Heart left ventricle (tissue), 16 donors: ENCODE measurements around the gene ETF1. TPM values are rescaled to one million over a fixed set of nuclear protein-coding genes. Genes with fewer than 3 reads are reported as not detected.

ENCODE experiments used
- ATAC-seq, 4 donors: fragments of 200-7000 bp; cut with Tn5 transposase; one replicate each; pipeline ENCODE4 v1.9.1; 2020 to 2022; ENCODE audit warnings: moderate library complexity in 4 of 4, mild to moderate bottlenecking in 3 of 4, moderate number of reproducible peaks in 1 of 4
- DNase-seq, 5 donors: peaks; one replicate each; pipeline ENCODE4 v3.0.0-alpha.2; 2020
- H3K27ac ChIP-seq, 12 donors: fragments of 200-600 bp; sonication (generic) in 4 of 12; one replicate each; pipeline versions ENCODE4 v1.5.0 to v1.8.0; 2016 to 2022; ENCODE audit warnings: mild to moderate bottlenecking in 2 of 12
- H3K27me3 ChIP-seq, 9 donors: fragments of 200-600 bp; sonication (generic) in 2 of 9; one replicate each; pipeline versions ENCODE4 v1.5.1 to v1.8.0; 2016 to 2022; ENCODE audit warnings: mild to moderate bottlenecking in 3 of 9
- H3K36me3 ChIP-seq, 9 donors: fragments of 200-600 bp; sonication (generic) in 2 of 9; one replicate each; pipeline versions ENCODE4 v1.5.0 to v1.8.0; 2018 to 2022; ENCODE audit warnings: mild to moderate bottlenecking in 2 of 9
- H3K4me1 ChIP-seq, 12 donors: fragments of 200-600 bp; sonication (generic) in 4 of 12; one replicate each; pipeline versions ENCODE4 v1.5.0 to v1.8.0; 2016 to 2022; ENCODE audit warnings: mild to moderate bottlenecking in 3 of 12
- H3K4me3 ChIP-seq, 12 donors: fragments of 200-600 bp; sonication (generic) in 4 of 12; one replicate each; pipeline versions ENCODE4 v1.5.0 to v1.8.0; 2017 to 2022; ENCODE audit warnings: mild to moderate bottlenecking in 9 of 12, moderate library complexity in 4 of 12
- H3K9me3 ChIP-seq, 12 donors: fragments of 200-600 bp; sonication (generic) in 4 of 12; one replicate each; pipeline versions ENCODE4 v1.5.0 to v1.8.0; 2016 to 2022; ENCODE audit warnings: mild to moderate bottlenecking in 1 of 12
- POLR2A ChIP-seq, 2 donors: fragments of 450-650 bp; IDR thresholded peaks; one replicate each; pipeline ENCODE4 v1.6.1; 2017; ENCODE audit warnings: antibody characterized with exemption in 2 of 2, mild to moderate bottlenecking in 2 of 2, moderate library complexity in 2 of 2
- WGBS, 4 donors: extraction: QIAGEN DNeasy Blood & Tissue Kit in 2 of 4; methylation state at CpG; one replicate each; pipeline versions ENCODE4 v1.1.5 to v1.1.7; 2013 to 2018; 5-methylcytosine and 5-hydroxymethylcytosine counted together
- intact Hi-C, 10 donors: fragments of 100-400 bp; cut with DNase I; formaldehyde crosslinking; loops; one replicate each; pipeline versions ENCODE4 v1.11.1 to v1.14.2; 2022
- polyA plus RNA-seq, 2 donors: library from polyadenylated mRNA; stranded (reverse); fragments of 200-250 nt; gene quantifications; one replicate each; pipeline ENCODE4 v1.2.3, GENCODE V29; 2013
- total RNA-seq, 9 donors: library from RNA; depleted of rRNA in 2 of 9; stranded (reverse); fragments of >200 nt in 2 of 9; fragmentation: NEBNext Ultra II Directional in 3 of 9; extraction: Animal tissue kit (Norgen Biotek cat#: 25700) in 3 of 9; gene quantifications; one replicate each; pipeline versions ENCODE4 v1.1.0 to v1.2.4, GENCODE V29; 2016 to 2023
- TF ChIP-seq, protein P1 (sequence below), 12 donors: fragments of 200-600 bp; sonication (generic) in 4 of 12; IDR thresholded peaks; one replicate each; pipeline versions ENCODE4 v1.5.0 to v1.8.0; 2018 to 2022; ENCODE audit warnings: antibody characterized with exemption in 12 of 12, mild to moderate bottlenecking in 5 of 12
- donor health status: ischemic (EF 13 %, LVEDD 7.1; RV severe dilation, severe dysfunction).
- donor health status: healthy with polysubstance abuse.
- donor health status: DM: no; HTN: yes; CAD: no.
- donor health status: DM: no; HTN: no; CAD: no.
- donor health status: ischemic (EF 25% LVEDD 6.9; RV normal size, moderate dysfunction).
- donor health status: ischemic (EF 25% LVEDD 5.7; RV mildly dilated, moderate dysfunction).
- donor health status: healthy.
- donor health status: DM: yes; HTN: yes; CAD: no.
- donor health status: ischemic (EF 35%, LVEDD 5.7; RV mildly dilated, moderate dysfunction).
- donor health status: nonischemic (EF 11% LVEDD 7.7; RV severe dilation, severe dysfunction).
- donor health status: DM: yes; HTN: yes; CAD: no.
- donor health status: PGD.
- donor health status: ischemic (EF 29% LVEDD 5.4; RV normal size, mild dysfunction).
- donor health status: nonischemic (EF 23%, LVEDD 6.1; RV moderate dilation, normal function).

The ETF1 gene
- total and polyA plus RNA-seq, 11 donors, result 19.0 to 116 (median 81.8) TPM

DNA sequence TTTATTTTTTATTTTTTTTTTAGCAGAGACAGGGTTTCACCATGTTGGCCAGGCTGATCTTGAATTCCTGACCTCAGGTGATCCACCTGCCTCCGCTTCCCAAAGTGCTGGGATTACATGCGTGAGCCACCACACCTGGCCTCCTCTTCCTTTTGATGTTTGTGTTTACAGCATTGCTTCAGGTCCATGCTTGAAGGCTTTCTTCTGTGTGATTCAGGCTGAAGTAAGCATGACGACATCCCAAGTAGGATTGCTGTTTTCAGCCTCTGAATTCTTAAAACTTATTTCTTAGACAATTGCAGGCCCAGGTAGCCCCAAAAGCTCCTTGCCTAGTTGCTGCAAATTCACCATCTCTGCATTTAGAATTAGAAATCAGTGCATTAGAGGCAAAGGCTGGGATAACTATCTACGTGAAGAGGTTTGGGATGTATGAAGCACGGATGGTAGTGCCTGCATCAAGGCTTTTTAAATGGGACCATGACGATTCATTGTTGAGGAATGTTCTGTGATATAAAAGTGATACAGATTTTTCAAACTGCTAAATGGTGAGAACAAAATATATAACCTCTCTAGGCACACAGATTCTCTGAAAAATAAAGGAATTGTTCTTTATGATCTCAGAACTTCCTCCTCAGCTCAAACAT lies 3.0 kb upstream of the ETF1 start:
- ATAC-seq (no peak), DNase-seq (no peak)
- Histone ChIP-seq H3K36me3 (no peaks in the 10 kb centered on the region), H3K4me3 (peak overlapping the region in 1 of 12 donors; percentile 83), H3K9me3 (no peaks in the 10 kb centered on the region), H3K27ac (no peak overlapping the region), H3K4me1 (peaks cover 12 to 62% (median 44%) of the 10 kb centered on the region in 12 donors), H3K27me3 (no peaks in the 10 kb centered on the region)
- 67 to 80% (median 78%) methylated on average over 6 of the region's 6 CpGs for WGBS, 4 donors
- intact Hi-C loops, result loop anchor here in 2 of 10 donors (5.0 to 10.0 kb wide), 2 partner anchors 94 to 211 kb away; partner anchors contain the start of genes CDC25C (in 1 of the 2) and FAM53C (in 1 of the 2)
- no peak for TF ChIP-seq POLR2A (IDR thresholded peaks at IDR 0.05)
- TF ChIP-seq, protein P1, sequence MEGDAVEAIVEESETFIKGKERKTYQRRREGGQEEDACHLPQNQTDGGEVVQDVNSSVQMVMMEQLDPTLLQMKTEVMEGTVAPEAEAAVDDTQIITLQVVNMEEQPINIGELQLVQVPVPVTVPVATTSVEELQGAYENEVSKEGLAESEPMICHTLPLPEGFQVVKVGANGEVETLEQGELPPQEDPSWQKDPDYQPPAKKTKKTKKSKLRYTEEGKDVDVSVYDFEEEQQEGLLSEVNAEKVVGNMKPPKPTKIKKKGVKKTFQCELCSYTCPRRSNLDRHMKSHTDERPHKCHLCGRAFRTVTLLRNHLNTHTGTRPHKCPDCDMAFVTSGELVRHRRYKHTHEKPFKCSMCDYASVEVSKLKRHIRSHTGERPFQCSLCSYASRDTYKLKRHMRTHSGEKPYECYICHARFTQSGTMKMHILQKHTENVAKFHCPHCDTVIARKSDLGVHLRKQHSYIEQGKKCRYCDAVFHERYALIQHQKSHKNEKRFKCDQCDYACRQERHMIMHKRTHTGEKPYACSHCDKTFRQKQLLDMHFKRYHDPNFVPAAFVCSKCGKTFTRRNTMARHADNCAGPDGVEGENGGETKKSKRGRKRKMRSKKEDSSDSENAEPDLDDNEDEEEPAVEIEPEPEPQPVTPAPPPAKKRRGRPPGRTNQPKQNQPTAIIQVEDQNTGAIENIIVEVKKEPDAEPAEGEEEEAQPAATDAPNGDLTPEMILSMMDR (IDR thresholded peaks at IDR 0.05), result no peak

DNA sequence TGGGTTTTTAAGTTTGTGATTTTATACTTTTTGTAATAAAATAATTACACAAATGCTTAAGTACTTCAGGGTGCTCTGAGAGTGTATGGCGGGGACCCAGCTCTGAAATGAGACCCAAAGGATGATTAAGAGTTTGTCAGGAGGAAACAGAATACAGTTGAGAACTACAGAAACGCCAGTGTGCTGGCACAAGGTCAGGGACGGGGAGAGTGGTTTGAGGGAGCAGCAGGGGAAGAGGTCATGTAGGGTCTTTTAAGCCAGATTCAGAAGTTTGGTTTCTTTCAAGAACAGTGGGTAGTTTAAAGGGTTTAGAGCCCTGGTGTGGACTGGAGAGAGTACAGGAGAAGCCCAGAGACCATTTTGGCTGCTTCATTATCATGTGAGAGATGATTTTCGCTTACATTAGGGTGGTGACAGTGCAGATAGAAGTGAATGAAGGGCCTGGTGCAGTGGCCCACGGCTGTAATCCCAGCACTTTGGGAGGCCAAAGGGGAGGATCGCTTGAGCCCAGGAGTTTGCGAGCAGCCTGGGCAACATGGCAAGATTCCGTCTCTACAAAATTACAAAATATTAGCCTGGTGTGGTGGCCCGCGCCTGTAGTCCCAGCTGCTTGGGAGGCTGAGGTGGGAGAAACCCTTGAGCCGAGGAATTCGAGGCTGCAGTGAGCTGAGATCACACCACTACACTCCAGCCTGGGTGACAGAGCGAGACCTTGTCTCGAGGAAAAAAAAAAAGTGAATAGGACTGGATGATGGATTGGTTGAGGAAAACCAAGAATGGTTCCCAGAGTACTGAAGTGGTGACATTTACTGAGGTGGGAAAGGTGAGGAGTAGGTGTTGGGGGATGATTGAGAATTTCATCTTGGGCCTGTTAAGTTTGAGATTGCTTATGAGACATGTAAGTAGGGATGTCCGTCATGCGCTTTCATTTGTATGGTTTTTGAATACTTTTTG lies 1.4 kb upstream of the ETF1 start:
- Histone ChIP-seq H3K4me3 (peak overlapping the region; percentile 76 to 95 (median 84)), H3K4me1 (peaks cover 17 to 77% (median 57%) of the 10 kb centered on the region in 12 donors), H3K36me3 (peaks cover 0 to 13% (median 0%) of the 10 kb centered on the region in 9 donors), H3K9me3 (no peaks in the 10 kb centered on the region), H3K27me3 (no peaks in the 10 kb centered on the region), H3K27ac (peak overlapping the region; percentile 90 to 100 (median 98))
- ATAC-seq (no peak), DNase-seq (no peak)
- 47 to 57% (median 53%) methylated on average over 16 of the region's 16 CpGs for WGBS, 4 donors
- TF ChIP-seq, protein P1 (IDR thresholded peaks at IDR 0.05), result no peak
- TF ChIP-seq POLR2A (IDR thresholded peaks at IDR 0.05), result no peak
- intact Hi-C loops, result loop anchor here in 3 of 10 donors (5.0 to 10.0 kb wide), 3 partner anchors 82 to 210 kb away; partner anchors contain the start of genes CDC25C (in 1 of the 3) and FAM53C (in 1 of the 3)

- peak overlapping the region; percentile 90 to 100 (median 98) for H3K27ac ChIP-seq
- 0 to 1% (median 0%) methylated on average over 7 to 12 of the region's 12 CpGs for WGBS, 4 donors
- ATAC-seq (peak; percentile 56 to 69 (median 66)), DNase-seq (no peak)
- peak overlapping the region; percentile 76 to 95 (median 84) for H3K4me3 ChIP-seq
- peaks cover 17 to 83% (median 63%) of the 10 kb centered on the region in 12 donors for H3K4me1 ChIP-seq
- no peaks in the 10 kb centered on the region for H3K9me3 ChIP-seq
- H3K27me3 ChIP-seq, result no peaks in the 10 kb centered on the region
- peaks cover 0 to 19% (median 0%) of the 10 kb centered on the region in 9 donors for H3K36me3 ChIP-seq
- intact Hi-C loops, result loop anchor here in 5 of 10 donors (1.0 to 10.0 kb wide), 4 partner anchors 32 to 209 kb away; partner anchors contain the start of genes EGR1 (in 4 of the 5), HSPA9 (in 2 of the 5), CDC25C (in 1 of the 5) and FAM53C (in 1 of the 5)
- TF ChIP-seq POLR2A (IDR thresholded peaks at IDR 0.05), result no peak
- TF ChIP-seq, protein P1 (IDR thresholded peaks at IDR 0.05), result no peak
Observed at GRCh38 chr5:138543730-138544104, 681 bp upstream of the ETF1 start.
